ENCODE results near the gene PRDM7.
A peak's percentile ranks its signal among the peaks of the same experiment; 100 is the strongest.
"Not testable (repeated sequence)": the region's sequence is repeated elsewhere in the genome, so short reads cannot be mapped to it uniquely, and the experiment has no call there.

PRDM7 gene

DNA sequence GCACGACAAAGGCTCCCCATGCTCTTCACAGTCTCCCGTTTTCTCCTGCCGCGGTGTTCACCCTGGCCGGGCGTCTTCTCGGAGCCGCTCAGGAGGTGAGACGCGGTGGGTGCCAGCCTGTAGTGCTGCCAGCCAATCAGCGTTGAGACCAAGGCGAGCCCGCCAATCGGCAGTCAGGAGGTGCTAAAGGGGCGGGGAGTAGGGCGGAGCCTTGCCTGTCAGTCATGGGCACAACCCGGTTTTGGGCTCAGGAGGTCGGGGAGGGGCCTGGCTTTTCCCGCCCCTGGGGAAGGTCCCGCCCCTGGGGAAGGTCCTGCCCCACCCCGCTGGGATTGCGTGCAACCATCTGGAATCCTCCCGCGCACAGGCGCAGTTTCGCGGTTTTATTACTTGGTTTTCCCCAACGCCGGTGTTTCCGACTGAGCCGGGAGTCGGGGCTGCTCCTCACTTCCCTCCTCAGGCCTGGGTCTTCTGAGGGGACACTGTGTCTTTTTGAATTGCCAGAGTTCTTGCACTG is at the start of gene PRDM7:
PRDM7 (minus strand) TSS at position 92 of the 517 bp plus-strand sequence. CDS start 1,421 bp downstream, outside the sequence.
- H3K36me3 ChIP-seq (ENCODE audit: control insufficient read depth, insufficient read depth, low read length): no peaks in the 10 kb centered on the region
- no peaks in the 10 kb centered on the region for H3K27me3 ChIP-seq (replicated peaks; ENCODE audit: control insufficient read depth, insufficient read depth, low read length)
- DNase-seq (ENCODE audit: extremely low read depth, insufficient read length): peak; percentile 88
- H3K4me3 ChIP-seq (replicated peaks; ENCODE audit: low read depth, low read length): peak within 1 kb of the TSS; percentile 59
- TF ChIP-seq, protein P1, sequence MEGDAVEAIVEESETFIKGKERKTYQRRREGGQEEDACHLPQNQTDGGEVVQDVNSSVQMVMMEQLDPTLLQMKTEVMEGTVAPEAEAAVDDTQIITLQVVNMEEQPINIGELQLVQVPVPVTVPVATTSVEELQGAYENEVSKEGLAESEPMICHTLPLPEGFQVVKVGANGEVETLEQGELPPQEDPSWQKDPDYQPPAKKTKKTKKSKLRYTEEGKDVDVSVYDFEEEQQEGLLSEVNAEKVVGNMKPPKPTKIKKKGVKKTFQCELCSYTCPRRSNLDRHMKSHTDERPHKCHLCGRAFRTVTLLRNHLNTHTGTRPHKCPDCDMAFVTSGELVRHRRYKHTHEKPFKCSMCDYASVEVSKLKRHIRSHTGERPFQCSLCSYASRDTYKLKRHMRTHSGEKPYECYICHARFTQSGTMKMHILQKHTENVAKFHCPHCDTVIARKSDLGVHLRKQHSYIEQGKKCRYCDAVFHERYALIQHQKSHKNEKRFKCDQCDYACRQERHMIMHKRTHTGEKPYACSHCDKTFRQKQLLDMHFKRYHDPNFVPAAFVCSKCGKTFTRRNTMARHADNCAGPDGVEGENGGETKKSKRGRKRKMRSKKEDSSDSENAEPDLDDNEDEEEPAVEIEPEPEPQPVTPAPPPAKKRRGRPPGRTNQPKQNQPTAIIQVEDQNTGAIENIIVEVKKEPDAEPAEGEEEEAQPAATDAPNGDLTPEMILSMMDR (IDR thresholded peaks at IDR 0.05; ENCODE audit: insufficient read depth, low read length, poor library complexity, severe bottlenecking): no peak

DNA sequence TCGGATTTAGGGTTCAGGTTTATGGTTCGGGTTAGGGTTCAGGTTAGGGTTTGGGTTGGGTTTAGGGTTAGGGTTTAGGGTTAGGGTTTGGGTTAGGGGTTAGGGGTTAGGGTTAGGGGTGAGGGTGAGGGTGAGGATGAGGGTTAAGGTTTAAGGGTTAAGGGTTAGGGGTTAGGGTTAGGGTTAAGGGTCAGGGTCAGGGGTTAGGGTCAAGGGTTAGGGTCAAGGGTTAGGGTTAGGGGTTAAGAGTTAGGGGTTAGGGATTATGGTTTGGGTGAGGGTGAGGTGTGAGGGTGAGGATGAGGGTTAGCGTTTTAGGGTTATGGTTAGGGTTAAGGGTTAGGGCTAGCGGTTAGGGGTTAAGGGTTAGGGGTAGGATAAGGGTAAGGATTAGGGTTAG is 44.7 kb upstream of the PRDM7 start:
- not testable (repeated sequence) for H3K27me3 ChIP-seq (replicated peaks; ENCODE audit: control insufficient read depth, insufficient read depth, low read length); H3K4me3 ChIP-seq (replicated peaks; ENCODE audit: low read depth, low read length); H3K36me3 ChIP-seq (ENCODE audit: control insufficient read depth, insufficient read depth, low read length); DNase-seq (ENCODE audit: extremely low read depth, insufficient read length)

DNA sequence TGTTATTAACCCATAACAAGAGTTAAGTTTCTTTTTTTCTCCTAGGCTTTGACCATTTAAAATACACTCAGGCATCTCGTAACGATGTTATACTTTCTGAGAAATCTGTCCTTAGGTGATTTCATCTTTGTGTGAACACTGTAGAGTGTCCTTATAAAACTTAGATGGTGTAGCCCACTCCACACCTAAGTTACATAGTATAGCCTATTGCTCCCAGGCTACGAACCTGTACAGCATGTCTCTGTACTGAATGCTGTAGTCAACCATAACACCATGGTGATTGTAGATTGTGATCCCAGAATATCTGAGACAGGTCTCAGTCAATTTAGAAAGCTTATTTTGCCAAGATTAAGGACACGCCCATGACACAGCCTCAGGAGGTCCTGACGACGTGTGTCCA is 30.5 kb upstream of the PRDM7 start:
- DNase-seq (ENCODE audit: extremely low read depth, insufficient read length); H3K27me3 ChIP-seq (replicated peaks; ENCODE audit: control insufficient read depth, insufficient read depth, low read length); H3K36me3 ChIP-seq (ENCODE audit: control insufficient read depth, insufficient read depth, low read length); H3K4me3 ChIP-seq (replicated peaks; ENCODE audit: low read depth, low read length): not testable (repeated sequence)

DNA sequence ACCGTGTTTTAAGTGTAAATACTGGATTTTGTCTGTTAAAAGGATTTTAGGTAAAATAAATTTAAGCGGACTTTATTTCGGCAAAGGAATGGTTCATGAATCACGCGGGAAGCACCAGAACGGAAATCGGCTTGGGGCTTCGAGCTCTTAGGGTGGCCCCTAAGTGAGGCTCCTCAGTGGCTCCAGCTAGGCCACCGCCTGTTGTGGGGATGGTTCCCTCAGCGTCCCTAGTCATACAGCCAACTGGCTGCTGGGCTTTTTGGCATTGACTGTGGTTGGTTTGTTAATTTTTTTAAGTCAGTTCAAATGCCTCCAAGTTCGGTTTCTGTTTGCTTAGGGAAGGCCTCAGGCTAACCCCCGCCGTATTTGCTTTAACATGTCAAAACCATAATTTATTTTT is 29.9 kb upstream of the PRDM7 start:
- DNase-seq (ENCODE audit: extremely low read depth, insufficient read length); H3K4me3 ChIP-seq (replicated peaks; ENCODE audit: low read depth, low read length); H3K27me3 ChIP-seq (replicated peaks; ENCODE audit: control insufficient read depth, insufficient read depth, low read length); H3K36me3 ChIP-seq (ENCODE audit: control insufficient read depth, insufficient read depth, low read length): not testable (repeated sequence)

DNA sequence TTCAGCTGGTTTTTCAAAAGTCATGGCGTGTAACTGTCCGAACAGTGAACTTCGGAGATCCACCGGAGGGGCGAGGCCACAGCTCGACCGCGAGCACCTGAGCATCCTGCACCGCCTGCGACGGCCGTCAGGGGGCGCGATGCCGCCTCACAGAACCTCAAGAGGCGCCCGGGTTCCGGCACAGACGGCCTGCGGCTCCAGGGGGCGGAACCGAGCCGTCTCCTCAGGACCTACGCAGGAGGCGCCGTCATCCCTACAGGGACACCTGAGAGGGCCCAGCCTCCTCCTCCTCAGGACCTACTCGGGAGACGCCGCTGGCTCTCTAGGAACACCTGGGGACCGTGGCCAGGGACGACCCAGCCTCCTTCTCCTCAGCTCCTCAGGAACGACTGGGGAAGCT is 29.1 kb upstream of the PRDM7 start:
- TF ChIP-seq, protein P1 (IDR thresholded peaks at IDR 0.05; ENCODE audit: insufficient read depth, low read length, poor library complexity, severe bottlenecking): peak; percentile 29
- peak; percentile 66 for DNase-seq (ENCODE audit: extremely low read depth, insufficient read length)
- not testable (repeated sequence) for H3K36me3 ChIP-seq (ENCODE audit: control insufficient read depth, insufficient read depth, low read length); H3K27me3 ChIP-seq (replicated peaks; ENCODE audit: control insufficient read depth, insufficient read depth, low read length); H3K4me3 ChIP-seq (replicated peaks; ENCODE audit: low read depth, low read length)

DNA sequence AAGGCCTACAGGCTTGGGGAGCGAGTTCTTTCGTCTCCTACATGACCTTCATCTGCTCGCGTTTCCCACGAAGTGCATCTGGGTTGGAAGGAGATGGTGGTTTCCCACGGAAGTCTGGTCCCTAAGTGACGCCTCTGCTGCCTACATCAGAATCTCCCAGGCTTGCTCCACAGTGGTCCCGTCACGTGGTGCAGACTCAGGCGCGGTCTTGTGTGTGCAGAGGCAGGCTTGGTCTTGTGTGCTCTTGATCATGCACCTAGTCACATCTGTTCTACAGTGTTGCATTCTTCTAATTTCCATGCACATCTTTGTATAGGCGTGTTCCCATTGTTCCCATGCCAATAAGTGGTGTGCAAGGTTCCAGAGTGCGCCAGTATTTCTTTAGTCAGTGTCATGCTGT is 27.6 kb upstream of the PRDM7 start:
- H3K27me3 ChIP-seq (replicated peaks; ENCODE audit: control insufficient read depth, insufficient read depth, low read length); H3K36me3 ChIP-seq (ENCODE audit: control insufficient read depth, insufficient read depth, low read length); H3K4me3 ChIP-seq (replicated peaks; ENCODE audit: low read depth, low read length); DNase-seq (ENCODE audit: extremely low read depth, insufficient read length): not testable (repeated sequence)

DNA sequence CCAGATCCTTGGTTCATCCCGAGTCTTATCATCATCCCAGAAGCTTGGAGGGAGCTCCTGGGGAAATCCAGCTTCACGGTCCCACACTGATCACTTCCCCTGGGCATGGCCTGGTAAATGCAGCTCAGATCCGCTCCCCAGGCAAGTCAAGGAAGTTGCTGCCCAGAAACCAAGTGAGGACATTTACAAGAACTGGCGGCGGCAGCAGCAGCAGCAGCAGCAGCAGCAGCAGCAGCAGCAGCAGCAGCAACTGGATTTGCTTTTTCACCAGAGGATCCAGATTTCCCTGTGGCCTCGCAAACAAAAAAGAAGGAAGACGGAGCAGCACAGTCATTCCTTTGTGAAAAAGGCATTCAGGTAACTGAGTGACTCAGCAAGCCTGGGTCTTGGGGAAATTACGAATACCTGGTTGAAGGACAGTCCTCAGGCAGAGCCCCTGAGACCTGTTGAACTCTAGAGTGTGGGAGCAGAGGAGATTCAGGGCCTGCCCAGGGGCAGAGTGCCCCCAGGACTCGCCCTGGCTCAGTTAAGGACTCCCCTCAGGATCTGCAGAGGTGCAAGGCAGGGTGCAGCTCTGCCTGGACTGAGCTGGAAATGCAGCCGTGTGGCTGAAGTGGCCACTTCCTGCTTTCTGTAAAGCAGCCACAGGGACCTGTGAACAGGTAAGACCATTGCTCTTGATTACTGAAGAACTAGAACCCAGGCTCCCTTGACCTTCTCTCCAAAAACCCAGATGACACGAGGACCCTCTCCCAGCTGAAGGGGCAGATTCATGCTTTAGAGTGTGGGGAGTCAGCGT is 25.2 kb upstream of the PRDM7 start:
- H3K36me3 ChIP-seq (ENCODE audit: control insufficient read depth, insufficient read depth, low read length); H3K27me3 ChIP-seq (replicated peaks; ENCODE audit: control insufficient read depth, insufficient read depth, low read length); H3K4me3 ChIP-seq (replicated peaks; ENCODE audit: low read depth, low read length); DNase-seq (ENCODE audit: extremely low read depth, insufficient read length): not testable (repeated sequence)

DNA sequence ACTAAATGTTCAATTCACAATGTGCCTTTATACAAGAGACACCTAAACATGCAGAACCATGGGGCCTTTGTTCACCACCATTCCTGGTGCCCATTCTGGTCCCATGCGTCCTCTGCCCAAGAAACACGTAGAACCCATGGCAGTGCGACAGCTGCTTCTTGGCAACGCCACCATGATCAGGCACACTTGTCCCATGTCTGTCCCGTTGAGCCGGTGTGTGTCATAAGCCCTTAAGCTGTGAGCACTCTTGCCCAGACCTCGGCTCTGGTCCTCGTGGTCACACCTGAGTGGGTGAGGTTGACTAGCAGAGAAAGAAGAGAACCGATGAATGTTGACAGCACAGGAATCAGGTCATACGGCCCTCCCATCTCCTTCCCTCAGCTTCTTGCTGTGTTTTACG is 24.2 kb upstream of the PRDM7 start:
- H3K4me3 ChIP-seq (replicated peaks; ENCODE audit: low read depth, low read length); H3K36me3 ChIP-seq (ENCODE audit: control insufficient read depth, insufficient read depth, low read length); DNase-seq (ENCODE audit: extremely low read depth, insufficient read length); H3K27me3 ChIP-seq (replicated peaks; ENCODE audit: control insufficient read depth, insufficient read depth, low read length): not testable (repeated sequence)

DNA sequence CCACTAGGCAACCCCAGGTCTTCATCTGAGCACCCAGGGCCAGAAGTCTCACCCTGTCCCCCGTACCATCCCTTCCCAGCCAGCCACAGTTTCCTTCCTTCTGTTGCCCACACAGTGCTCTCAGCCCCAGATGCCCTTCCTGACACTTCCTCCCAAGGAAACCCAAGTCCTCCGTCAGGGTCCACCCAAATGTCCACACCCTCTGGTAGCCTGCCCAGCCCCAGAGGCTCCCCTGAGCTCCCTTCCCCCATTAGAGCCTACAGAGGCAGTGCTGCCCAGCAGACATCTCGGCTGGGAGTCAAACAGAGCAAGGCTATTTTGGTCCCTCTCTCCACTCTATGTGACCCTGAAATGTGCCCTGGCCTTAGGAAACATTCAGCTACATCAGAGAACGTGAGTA is 23.7 kb upstream of the PRDM7 start:
- not testable (repeated sequence) for H3K36me3 ChIP-seq (ENCODE audit: control insufficient read depth, insufficient read depth, low read length); H3K4me3 ChIP-seq (replicated peaks; ENCODE audit: low read depth, low read length); DNase-seq (ENCODE audit: extremely low read depth, insufficient read length); H3K27me3 ChIP-seq (replicated peaks; ENCODE audit: control insufficient read depth, insufficient read depth, low read length)

DNA sequence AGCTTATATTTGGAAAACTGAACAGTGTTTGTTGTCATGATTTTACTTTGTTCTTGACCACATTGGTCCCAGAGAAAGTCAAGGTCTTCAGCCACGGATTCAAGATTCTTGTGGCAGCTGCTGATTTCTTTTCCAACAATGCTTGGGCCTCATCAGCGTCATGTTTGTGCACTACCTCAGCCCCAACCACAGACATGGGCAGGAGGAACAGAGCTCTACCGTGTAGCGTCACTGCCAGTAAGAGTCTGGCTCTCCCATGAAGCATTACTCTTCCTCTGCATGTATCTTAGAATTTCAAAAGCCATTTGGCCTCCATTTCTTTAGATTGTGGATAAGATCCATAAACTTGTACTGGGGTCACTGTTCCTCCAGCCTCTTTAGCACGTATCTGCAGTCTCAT is 23.1 kb upstream of the PRDM7 start:
- H3K4me3 ChIP-seq (replicated peaks; ENCODE audit: low read depth, low read length); H3K36me3 ChIP-seq (ENCODE audit: control insufficient read depth, insufficient read depth, low read length); H3K27me3 ChIP-seq (replicated peaks; ENCODE audit: control insufficient read depth, insufficient read depth, low read length); DNase-seq (ENCODE audit: extremely low read depth, insufficient read length): not testable (repeated sequence)

DNA sequence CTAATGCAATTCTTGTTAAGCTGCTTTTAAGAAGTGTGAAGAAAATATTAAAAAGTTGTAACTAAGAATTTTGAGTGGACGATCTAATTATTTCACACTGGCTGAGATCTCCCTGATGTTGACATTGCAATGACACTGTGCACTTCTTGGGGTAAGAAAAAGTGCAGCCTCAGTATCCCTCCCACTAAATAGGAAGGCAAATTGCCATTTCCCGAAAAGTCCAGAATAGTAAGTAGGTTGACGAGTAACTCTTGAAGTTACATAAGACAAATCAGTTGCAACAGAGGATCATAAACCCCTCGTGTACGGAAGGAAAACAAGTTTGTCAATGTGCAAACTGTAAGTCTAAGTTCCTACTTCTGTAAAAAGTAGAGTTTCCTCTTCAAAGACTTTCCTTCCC is 21.8 kb upstream of the PRDM7 start:
- not testable (repeated sequence) for H3K4me3 ChIP-seq (replicated peaks; ENCODE audit: low read depth, low read length); H3K36me3 ChIP-seq (ENCODE audit: control insufficient read depth, insufficient read depth, low read length); H3K27me3 ChIP-seq (replicated peaks; ENCODE audit: control insufficient read depth, insufficient read depth, low read length); DNase-seq (ENCODE audit: extremely low read depth, insufficient read length)

DNA sequence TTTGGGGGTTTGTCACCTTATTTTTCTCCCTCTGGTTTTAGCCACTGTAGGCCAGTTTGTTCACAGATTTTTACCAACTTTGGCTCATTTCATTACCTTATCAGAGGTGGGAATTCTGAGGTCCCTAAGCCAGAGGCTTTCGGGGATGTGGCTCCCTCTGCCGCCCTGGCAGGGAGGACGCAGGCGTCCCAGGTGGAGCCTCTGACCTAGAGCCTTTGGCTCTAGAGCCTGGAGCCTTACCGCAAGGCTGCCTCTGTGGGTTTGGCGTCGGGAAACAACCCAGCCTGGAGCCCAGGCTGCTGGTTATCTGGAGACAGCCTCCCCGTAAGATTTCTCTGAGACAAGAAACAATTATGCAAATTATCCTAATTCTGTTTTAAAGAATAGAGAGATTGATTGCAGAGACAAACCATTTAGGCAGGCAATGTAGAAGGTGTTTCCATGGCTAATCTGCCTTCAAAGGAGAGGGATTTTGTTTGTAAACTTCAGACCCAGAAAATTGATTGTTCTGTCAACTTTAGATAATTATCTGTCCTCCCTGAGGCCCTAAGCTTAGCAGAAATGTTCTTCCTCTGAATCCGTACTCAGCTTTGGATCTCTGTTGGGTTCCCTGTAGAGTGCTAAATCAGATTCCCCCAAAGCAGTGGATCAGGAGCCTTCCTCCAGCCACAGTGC is 20.0 kb upstream of the PRDM7 start:
- H3K27me3 ChIP-seq (replicated peaks; ENCODE audit: control insufficient read depth, insufficient read depth, low read length); H3K36me3 ChIP-seq (ENCODE audit: control insufficient read depth, insufficient read depth, low read length); DNase-seq (ENCODE audit: extremely low read depth, insufficient read length); H3K4me3 ChIP-seq (replicated peaks; ENCODE audit: low read depth, low read length): not testable (repeated sequence)

Data from GM06990 (cell line).